GM19372 (cell line): Measurements from ENCODE around the gene RASL11A.
"Not testable (repeated sequence)": the region's sequence is repeated elsewhere in the genome, so short reads cannot be mapped to it uniquely, and the experiment has no call there.

Source experiments
- ATAC-seq: cut with Tn5 transposase; IDR thresholded peaks from one replicate; pipeline ENCODE4 v1.9.1; 2021; ENCODE audit warnings: mild to moderate bottlenecking, low read depth, moderate library complexity; ENCODE audit not compliant: unreplicated experiment

RASL11A gene

GRCh38 chr13:27270594-27271520, at the start of gene RASL11A:
Gene RASL11A, plus strand, starts transcription at chr13:27270830. Its CDS starts 115 bp downstream, at chr13:27270945.
- peak; percentile 86 for ATAC-seq

GRCh38 chr13:27222100-27222499, 48.5 kb upstream of the RASL11A start:
- ATAC-seq = not testable (repeated sequence)

GRCh38 chr13:27226991-27227390, 43.6 kb upstream of the RASL11A start:
- no peak for ATAC-seq

- ATAC-seq = no peak
Measured at GRCh38 chr13:27228131-27228530, 42.5 kb upstream of the RASL11A start.

GRCh38 chr13:27229642-27230041, 41.0 kb upstream of the RASL11A start:
- no peak for ATAC-seq

- ATAC-seq = no peak
Measured at GRCh38 chr13:27233964-27234363, 36.7 kb upstream of the RASL11A start.

- no peak for ATAC-seq
Measured at GRCh38 chr13:27236478-27236877, 34.2 kb upstream of the RASL11A start.

GRCh38 chr13:27242702-27243101, 27.9 kb upstream of the RASL11A start:
- no peak for ATAC-seq

GRCh38 chr13:27245610-27246009, 25.0 kb upstream of the RASL11A start:
- no peak for ATAC-seq

- ATAC-seq = peak; percentile 5
Measured at GRCh38 chr13:27250833-27251165, 19.8 kb upstream of the RASL11A start.

GRCh38 chr13:27251166-27252091, 19.2 kb upstream of the RASL11A start, which contains the start of gene RPL21:
Gene RPL21, plus strand, starts transcription at chr13:27251558. Its CDS starts 2,219 bp downstream, at chr13:27253777.
- peak; percentile 90 for ATAC-seq

- ATAC-seq = no peak
Measured at GRCh38 chr13:27252467-27252866, 18.2 kb upstream of the RASL11A start.

- no peak for ATAC-seq
Measured at GRCh38 chr13:27257233-27257568, 13.4 kb upstream of the RASL11A start.

GRCh38 chr13:27257648-27258253, 12.9 kb upstream of the RASL11A start:
- no peak for ATAC-seq

GRCh38 chr13:27258637-27259386, 11.8 kb upstream of the RASL11A start:
- ATAC-seq = no peak

- no peak for ATAC-seq
Measured at GRCh38 chr13:27259831-27260230, 10.8 kb upstream of the RASL11A start.

- ATAC-seq = no peak
Measured at GRCh38 chr13:27261396-27261795, 9.2 kb upstream of the RASL11A start.

GRCh38 chr13:27263438-27263837, 7.2 kb upstream of the RASL11A start:
- ATAC-seq = no peak

GRCh38 chr13:27264181-27264580, 6.4 kb upstream of the RASL11A start:
- ATAC-seq = no peak

GRCh38 chr13:27264648-27265047, 6.0 kb upstream of the RASL11A start:
- no peak for ATAC-seq
